Cardiac fibroblast (primary cell): ENCODE measurements around the gene SERGEF.

Experiments
- DNase-seq, 2 donors: peaks; one replicate each; pipeline versions ENCODE4 v3.0.0 to v3.0.0-alpha.2; 2010; ENCODE audit warnings: low read depth in 2 of 2
- H3K4me3 ChIP-seq, 2 donors: replicated peaks in 1 of 2; 1 replicate in 1 of 2; 2 replicates in 1 of 2; pipeline ENCODE4 v1.5.1; 2011; ENCODE audit warnings: low read depth in 2 of 2, low read length in 2 of 2, mild to moderate bottlenecking in 2 of 2, moderate library complexity in 1 of 2
- TF ChIP-seq, protein P1 (sequence below): IDR thresholded peaks from one replicate; pipeline ENCODE4 v1.5.1; 2011; ENCODE audit warnings: low read depth, mild to moderate bottlenecking, low read length, inconsistent platforms

Gene SERGEF

DNA sequence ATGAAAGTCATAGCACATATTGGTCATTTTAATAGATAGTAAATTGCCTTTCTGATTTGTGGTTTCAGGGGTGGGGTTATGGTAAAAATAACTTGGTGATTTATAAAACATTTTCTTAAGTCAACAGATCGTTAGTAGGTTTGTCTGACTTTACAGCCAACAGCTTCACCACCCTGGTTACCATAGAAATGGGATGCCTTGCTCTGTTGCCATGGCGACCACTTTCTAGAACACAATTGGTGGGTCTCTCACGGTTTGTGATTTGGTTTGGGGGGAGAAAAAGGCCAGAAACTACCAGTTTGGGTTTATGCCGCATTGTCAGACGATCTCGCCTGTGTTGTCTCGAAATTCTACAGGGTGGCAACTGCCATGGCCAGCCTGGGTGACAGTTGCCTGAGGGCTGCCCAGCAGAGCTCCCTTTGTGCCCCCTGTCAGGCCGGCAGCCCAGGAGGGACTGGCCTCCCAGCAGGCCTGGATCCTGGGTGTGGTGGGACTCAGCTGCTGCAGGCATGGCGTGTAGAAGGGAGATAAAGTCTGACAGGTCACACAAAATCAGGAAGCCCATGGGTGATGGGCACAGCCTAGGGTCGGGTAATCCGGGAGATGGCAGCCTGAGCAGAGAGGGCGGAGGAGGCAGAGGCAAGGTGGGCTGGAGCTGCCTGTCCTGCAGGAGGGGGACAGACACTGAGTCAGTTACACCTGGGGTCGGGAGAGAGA, 247.3 kb downstream of the SERGEF start:
- no peak overlapping the region for H3K4me3 ChIP-seq
- TF ChIP-seq, protein P1, sequence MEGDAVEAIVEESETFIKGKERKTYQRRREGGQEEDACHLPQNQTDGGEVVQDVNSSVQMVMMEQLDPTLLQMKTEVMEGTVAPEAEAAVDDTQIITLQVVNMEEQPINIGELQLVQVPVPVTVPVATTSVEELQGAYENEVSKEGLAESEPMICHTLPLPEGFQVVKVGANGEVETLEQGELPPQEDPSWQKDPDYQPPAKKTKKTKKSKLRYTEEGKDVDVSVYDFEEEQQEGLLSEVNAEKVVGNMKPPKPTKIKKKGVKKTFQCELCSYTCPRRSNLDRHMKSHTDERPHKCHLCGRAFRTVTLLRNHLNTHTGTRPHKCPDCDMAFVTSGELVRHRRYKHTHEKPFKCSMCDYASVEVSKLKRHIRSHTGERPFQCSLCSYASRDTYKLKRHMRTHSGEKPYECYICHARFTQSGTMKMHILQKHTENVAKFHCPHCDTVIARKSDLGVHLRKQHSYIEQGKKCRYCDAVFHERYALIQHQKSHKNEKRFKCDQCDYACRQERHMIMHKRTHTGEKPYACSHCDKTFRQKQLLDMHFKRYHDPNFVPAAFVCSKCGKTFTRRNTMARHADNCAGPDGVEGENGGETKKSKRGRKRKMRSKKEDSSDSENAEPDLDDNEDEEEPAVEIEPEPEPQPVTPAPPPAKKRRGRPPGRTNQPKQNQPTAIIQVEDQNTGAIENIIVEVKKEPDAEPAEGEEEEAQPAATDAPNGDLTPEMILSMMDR, result no peak
- DNase-seq, result no peak

DNA sequence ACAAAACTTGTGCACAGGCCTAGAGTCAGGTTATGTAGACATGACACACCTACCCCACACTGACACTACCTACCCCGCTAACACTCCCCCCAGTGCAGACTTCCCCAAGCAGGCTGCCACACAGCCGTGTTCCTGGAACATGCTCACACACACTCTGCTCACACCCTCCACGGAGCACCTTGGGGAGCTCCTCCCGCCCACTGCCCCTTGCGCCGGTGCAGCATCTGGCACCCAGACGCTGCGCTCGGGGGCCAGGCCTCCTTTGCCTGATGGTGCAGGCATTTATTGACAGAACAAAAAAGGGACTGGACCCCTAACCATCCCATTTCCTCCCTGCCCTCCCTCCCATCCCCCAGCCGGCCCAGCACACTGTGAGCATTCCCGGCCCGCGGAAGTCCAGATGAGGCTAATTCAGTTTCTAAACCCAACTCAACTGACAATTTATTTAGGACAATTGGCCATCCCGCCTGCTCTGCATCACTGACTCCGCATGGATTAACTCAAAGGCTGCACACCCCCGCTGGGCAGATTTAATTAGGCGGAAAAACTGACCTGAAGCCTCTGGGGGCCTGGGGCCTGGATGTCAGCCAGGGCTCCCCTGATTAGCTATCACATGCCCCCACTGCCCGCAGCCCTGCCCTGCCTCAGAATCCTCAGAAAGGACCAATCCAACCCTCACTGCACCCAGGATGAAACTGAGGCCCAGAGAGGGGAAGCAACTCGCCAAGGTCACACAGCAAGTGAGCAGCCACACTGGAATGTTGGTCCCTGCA, 248.2 kb downstream of the SERGEF start:
- no peak for DNase-seq
- no peak overlapping the region for H3K4me3 ChIP-seq
- TF ChIP-seq, protein P1, result no peak

DNA sequence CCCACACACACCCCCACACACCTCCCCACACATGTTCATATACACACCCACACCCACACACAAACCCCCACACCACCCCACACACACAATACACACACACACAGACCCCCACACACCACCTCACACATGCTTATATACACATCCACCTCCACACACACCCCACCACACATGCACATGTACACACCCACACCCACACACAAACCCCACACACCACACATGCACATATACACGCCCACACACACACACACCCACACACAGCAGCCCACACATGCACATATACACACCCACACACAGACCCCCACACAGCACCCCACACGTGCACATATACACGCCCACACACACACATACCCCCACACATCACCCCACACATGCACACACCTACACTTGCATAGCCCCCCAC, 249.1 kb downstream of the SERGEF start:
- H3K4me3 ChIP-seq, result no peak overlapping the region
- TF ChIP-seq, protein P1, result no peak
- no peak for DNase-seq

DNA sequence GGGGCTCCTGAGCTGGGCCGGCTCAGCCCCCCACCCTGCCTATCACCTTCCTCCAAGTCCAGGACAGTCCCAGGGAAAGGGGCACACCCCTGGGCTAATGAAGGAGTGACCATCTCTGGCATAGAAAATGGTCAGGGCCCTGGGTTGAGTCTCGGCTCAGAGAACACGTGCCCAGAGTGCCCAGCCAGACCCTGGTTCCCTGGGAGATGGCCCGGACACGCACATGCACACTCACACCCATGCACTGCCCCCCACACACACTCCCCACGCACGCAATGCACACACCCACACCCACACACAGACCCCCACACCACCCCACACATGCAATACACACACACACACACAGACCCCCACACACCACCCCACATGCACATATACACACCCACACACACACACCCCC, 249.6 kb downstream of the SERGEF start:
- TF ChIP-seq, protein P1, result no peak
- no peak overlapping the region for H3K4me3 ChIP-seq
- DNase-seq, result no peak

DNA sequence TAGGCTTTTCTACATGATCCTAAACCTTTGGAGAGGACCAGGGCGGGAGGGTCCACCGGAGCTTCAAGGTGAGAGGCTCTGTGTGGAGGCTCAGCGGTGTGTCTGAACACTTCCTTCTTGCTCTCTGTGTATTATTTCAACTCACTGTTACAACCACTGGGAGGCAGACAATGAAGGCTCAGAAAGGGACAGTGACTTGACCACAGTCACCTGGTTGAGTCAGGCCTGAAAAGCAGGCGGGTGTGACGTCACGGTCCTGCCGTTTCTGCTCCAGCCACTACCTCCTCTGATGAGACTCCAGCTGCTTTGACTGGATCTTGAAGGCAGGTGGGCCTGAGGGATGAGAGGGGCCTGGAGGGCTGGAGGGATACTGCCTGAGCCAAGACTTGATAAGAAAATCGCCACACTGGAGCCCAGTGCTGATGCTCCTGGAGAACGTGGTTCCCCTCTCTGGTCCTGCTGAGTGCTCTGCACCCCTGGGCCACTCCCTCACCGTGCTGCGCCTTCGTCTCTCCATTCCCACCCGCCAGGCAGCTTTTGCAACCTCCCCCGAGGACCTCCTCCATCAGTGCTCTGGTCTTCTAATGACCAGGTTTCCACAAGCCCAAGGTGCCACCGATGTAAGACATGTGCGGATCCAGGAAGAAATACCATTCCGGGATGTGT, 250.4 kb downstream of the SERGEF start:
- no peak for DNase-seq
- no peak overlapping the region for H3K4me3 ChIP-seq
- TF ChIP-seq, protein P1, result no peak

DNA sequence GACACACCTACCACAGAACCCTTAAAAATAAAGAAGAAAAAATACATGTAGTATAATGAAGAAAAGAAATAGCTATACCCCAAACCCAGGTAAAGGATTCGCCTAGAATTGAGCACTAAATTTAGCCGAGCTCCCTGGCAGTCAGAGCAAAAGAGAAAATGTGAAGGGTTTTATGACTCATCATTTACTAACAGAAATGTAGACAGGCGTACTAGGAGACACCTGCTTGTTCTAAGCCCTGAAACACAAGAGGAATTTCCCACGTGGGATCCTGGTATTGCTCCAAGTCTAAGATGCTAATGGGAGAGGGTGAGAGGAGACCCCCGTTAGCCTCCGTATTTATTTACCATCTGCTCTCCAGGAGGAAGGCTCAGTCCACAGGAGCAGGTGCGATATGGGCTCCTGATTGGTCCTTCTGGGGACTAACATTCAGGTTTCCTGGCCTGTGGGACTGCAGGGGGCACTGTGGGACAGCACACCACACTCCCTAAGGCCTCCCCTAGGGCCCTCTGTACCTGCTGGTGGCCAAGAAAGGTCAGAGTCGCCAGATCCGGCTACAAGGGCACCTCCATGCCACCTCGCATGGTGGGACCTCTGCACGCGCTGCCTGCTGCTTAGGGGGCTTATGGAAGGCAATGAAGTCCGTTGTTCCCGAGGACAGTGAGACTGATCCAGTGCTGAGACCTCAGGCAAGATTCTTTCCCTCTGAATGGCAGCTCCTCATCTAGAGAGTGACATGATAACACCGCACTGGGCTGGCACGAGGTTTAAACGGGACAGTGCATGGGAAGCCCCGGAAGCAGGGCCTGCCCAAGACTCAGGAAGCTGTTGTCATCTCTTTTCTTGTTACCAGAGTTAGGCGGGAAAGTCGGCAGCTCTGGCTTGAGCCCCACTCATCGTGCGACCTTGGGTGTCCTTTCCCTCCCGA, 252.5 kb downstream of the SERGEF start:
- peak; percentile 44 to 53 for DNase-seq

More for the DNA sequence above, 252.5 kb downstream of the SERGEF start:
- H3K4me3 ChIP-seq, result no peak overlapping the region
- TF ChIP-seq, protein P1, result peak; percentile 72
